ENCODE results near the gene TBC1D1. TPM values are rescaled to one million over a fixed set of nuclear protein-coding genes. Genes with fewer than 3 reads are reported as not detected.

The TBC1D1 gene
- polyA plus RNA-seq, 3 donors: 23.3 to 70.0 (median 31.5) TPM

- DNase-seq: no peak
- Histone ChIP-seq H3K36me3 (replicated peaks in 1 of 2; ENCODE audit: control insufficient read depth in 1 of 2, insufficient read depth in 2 of 2, low read length in 2 of 2) (peaks cover 66 to 98% of the 10 kb centered on the region in 2 donors), H3K27me3 (ENCODE audit: control insufficient read depth in 2 of 2, insufficient read depth in 2 of 2, low read length in 2 of 2) (no peaks in the 10 kb centered on the region), H3K4me3 (replicated peaks in 1 of 3; ENCODE audit: low read depth in 2 of 3, low read length in 3 of 3) (no peak overlapping the region), H3K4me2 (replicated peaks; ENCODE audit: extremely low read depth, low read length, poor library complexity, severe bottlenecking) (no peak overlapping the region), H2AFZ (ENCODE audit: insufficient read depth, low read depth, low read length, poor library complexity, severe bottlenecking) (no peak overlapping the region), H3K9me3 (replicated peaks in 1 of 2; ENCODE audit: control insufficient read depth in 1 of 2, insufficient read depth in 1 of 2, low read length in 2 of 2) (no peaks in the 10 kb centered on the region), H3K9ac (ENCODE audit: insufficient read depth, low read length, poor library complexity, severe bottlenecking) (no peak overlapping the region), H4K20me1 (ENCODE audit: insufficient read depth, low read length) (peaks cover 8% of the 10 kb centered on the region), H3K79me2 (ENCODE audit: insufficient read depth, low read length) (no peaks in the 10 kb centered on the region), H3K4me1 (ENCODE audit: control insufficient read depth in 1 of 2, insufficient read depth in 2 of 2, low read length in 2 of 2) (peaks cover 8 to 10% of the 10 kb centered on the region in 2 donors), H3K27ac (ENCODE audit: low read depth in 1 of 2, low read length in 2 of 2) (peak overlapping the region in 1 of 2 donors; percentile 2)
- H3K9me3 Mint-ChIP-seq: no peaks in the 10 kb centered on the region
- no peak overlapping the region for H3K4me3 Mint-ChIP-seq
- H3K27ac Mint-ChIP-seq: peak overlapping the region in 2 of 7 donors; percentile 32 to 53
- peaks cover 14% of the 10 kb centered on the region for H3K4me1 Mint-ChIP-seq
- 96% methylated on average over 6 of the region's 6 CpGs for WGBS (ENCODE audit: insufficient coverage)
- H3K36me3 Mint-ChIP-seq: peaks cover 77 to 87% of the 10 kb centered on the region in 2 donors
- TF ChIP-seq CTCF (IDR thresholded peaks at IDR 0.05): no peak
- intact Hi-C loops (cut with micrococcal nuclease): no loop called here
- H3K27me3 Mint-ChIP-seq (ENCODE audit: low read depth in 3 of 3): peaks cover 0 to 1% (median 0%) of the 10 kb centered on the region in 3 donors
Observed at GRCh38 chr4:38109896-38110295, 219.0 kb downstream of the TBC1D1 start.

GRCh38 chr4:38111024-38111423, 220.1 kb downstream of the TBC1D1 start:
- peak overlapping the region in 1 of 2 donors; percentile 33 for H3K27ac ChIP-seq (ENCODE audit: low read depth in 1 of 2, low read length in 2 of 2)
- peaks cover 8 to 10% of the 10 kb centered on the region in 2 donors for H3K4me1 ChIP-seq (ENCODE audit: control insufficient read depth in 1 of 2, insufficient read depth in 2 of 2, low read length in 2 of 2)
- DNase-seq: no peak
- peaks cover 0 to 1% (median 0%) of the 10 kb centered on the region in 3 donors for H3K27me3 Mint-ChIP-seq (ENCODE audit: low read depth in 3 of 3)
- peaks cover 10% of the 10 kb centered on the region for H3K4me1 Mint-ChIP-seq
- intact Hi-C loops (cut with micrococcal nuclease): no loop called here
- peaks cover 73 to 87% of the 10 kb centered on the region in 2 donors for H3K36me3 Mint-ChIP-seq
- no peak overlapping the region for H3K4me3 Mint-ChIP-seq
- H2AFZ ChIP-seq (ENCODE audit: insufficient read depth, low read depth, low read length, poor library complexity, severe bottlenecking): no peak overlapping the region
- no peak for TF ChIP-seq CTCF (IDR thresholded peaks at IDR 0.05)
- peak overlapping the region in 3 of 7 donors; percentile 15 to 70 (median 63) for H3K27ac Mint-ChIP-seq
- no peak overlapping the region for H3K9ac ChIP-seq (ENCODE audit: insufficient read depth, low read length, poor library complexity, severe bottlenecking)
- H3K4me3 ChIP-seq (replicated peaks in 1 of 3; ENCODE audit: low read depth in 2 of 3, low read length in 3 of 3): no peak overlapping the region
- WGBS (ENCODE audit: insufficient coverage): 92% methylated on average over 2 of the region's 7 CpGs
- no peaks in the 10 kb centered on the region for H3K27me3 ChIP-seq (ENCODE audit: control insufficient read depth in 2 of 2, insufficient read depth in 2 of 2, low read length in 2 of 2)
- no peaks in the 10 kb centered on the region for H3K9me3 Mint-ChIP-seq
- no peaks in the 10 kb centered on the region for H3K9me3 ChIP-seq (replicated peaks in 1 of 2; ENCODE audit: control insufficient read depth in 1 of 2, insufficient read depth in 1 of 2, low read length in 2 of 2)
- no peaks in the 10 kb centered on the region for H3K79me2 ChIP-seq (ENCODE audit: insufficient read depth, low read length)
- peaks cover 8% of the 10 kb centered on the region for H4K20me1 ChIP-seq (ENCODE audit: insufficient read depth, low read length)
- no peak overlapping the region for H3K4me2 ChIP-seq (replicated peaks; ENCODE audit: extremely low read depth, low read length, poor library complexity, severe bottlenecking)
- peaks cover 63 to 96% of the 10 kb centered on the region in 2 donors for H3K36me3 ChIP-seq (replicated peaks in 1 of 2; ENCODE audit: control insufficient read depth in 1 of 2, insufficient read depth in 2 of 2, low read length in 2 of 2)

All from CD14-positive monocyte (primary cell).